Activated effector memory CD4-positive, alpha-beta T cell treated with Interleukin-2 at 50 U/mL for 16 hours (primary cell): ENCODE data around the gene NOP14.
A peak's percentile ranks its signal among the peaks of the same experiment; 100 is the strongest.
"Not testable (repeated sequence)": the region's sequence is repeated elsewhere in the genome, so short reads cannot be mapped to it uniquely, and the experiment has no call there.

Experiments
- DNase-seq: peaks from one replicate; pipeline ENCODE4 v3.0.0-alpha.2; 2020

The NOP14 gene

GRCh38 chr4:2963175-2963965, at the start of gene NOP14, which contains the start of gene GRK4:
Gene NOP14 (minus strand): TSS chr4:2963406. CDS start chr4:2963319, 87 bp downstream.
Gene GRK4 (plus strand): TSS chr4:2963571. CDS start chr4:2964071, 500 bp downstream.
- DNase-seq: peak; percentile 94

- DNase-seq: no peak
These were observed 48.4 kb upstream of the NOP14 start for GRCh38 chr4:3011456-3012220.

- no peak for DNase-seq
These were observed 47.8 kb upstream of the NOP14 start for GRCh38 chr4:3010998-3011397.

GRCh38 chr4:3010577-3010976, 47.4 kb upstream of the NOP14 start:
- no peak for DNase-seq

GRCh38 chr4:3009422-3009821, 46.2 kb upstream of the NOP14 start:
- DNase-seq: no peak

GRCh38 chr4:3007724-3008123, 44.5 kb upstream of the NOP14 start:
- DNase-seq: no peak

GRCh38 chr4:2996415-2996814, 33.2 kb upstream of the NOP14 start:
- DNase-seq: no peak

- no peak for DNase-seq
These were observed 32.5 kb upstream of the NOP14 start for GRCh38 chr4:2995546-2996265.

GRCh38 chr4:2994917-2995316, 31.7 kb upstream of the NOP14 start:
- no peak for DNase-seq

- no peak for DNase-seq
These were observed 28.0 kb upstream of the NOP14 start for GRCh38 chr4:2991243-2991642.

- not testable (repeated sequence) for DNase-seq
These were observed 20.5 kb upstream of the NOP14 start for GRCh38 chr4:2983715-2984114.

GRCh38 chr4:2982012-2982411, 18.8 kb upstream of the NOP14 start:
- no peak for DNase-seq

- no peak for DNase-seq
These were observed 18.1 kb upstream of the NOP14 start for GRCh38 chr4:2981256-2981819.

- no peak for DNase-seq
These were observed 14.2 kb upstream of the NOP14 start for GRCh38 chr4:2977211-2978088.

GRCh38 chr4:2971275-2971674, 8.1 kb upstream of the NOP14 start:
- DNase-seq: no peak

- no peak for DNase-seq
These were observed 5.2 kb upstream of the NOP14 start for GRCh38 chr4:2968381-2968780.

GRCh38 chr4:2965262-2965661, 2.1 kb upstream of the NOP14 start:
- no peak for DNase-seq

GRCh38 chr4:2964706-2965258, 1.6 kb upstream of the NOP14 start:
- DNase-seq: no peak

- DNase-seq: no peak
These were observed 813 bp upstream of the NOP14 start for GRCh38 chr4:2963966-2964471.

GRCh38 chr4:2962614-2963174, 512 bp downstream of the NOP14 start:
- no peak for DNase-seq

- no peak for DNase-seq
These were observed 1.3 kb downstream of the NOP14 start for GRCh38 chr4:2961811-2962441.
